ENCODE data around the gene TOLLIP. TPM values are rescaled to one million over a fixed set of nuclear protein-coding genes. Genes with fewer than 3 reads are reported as not detected.

Gene TOLLIP
- total RNA-seq, 4 donors from 2014 or later: 53.0 to 106 (median 63.6) TPM

DNA sequence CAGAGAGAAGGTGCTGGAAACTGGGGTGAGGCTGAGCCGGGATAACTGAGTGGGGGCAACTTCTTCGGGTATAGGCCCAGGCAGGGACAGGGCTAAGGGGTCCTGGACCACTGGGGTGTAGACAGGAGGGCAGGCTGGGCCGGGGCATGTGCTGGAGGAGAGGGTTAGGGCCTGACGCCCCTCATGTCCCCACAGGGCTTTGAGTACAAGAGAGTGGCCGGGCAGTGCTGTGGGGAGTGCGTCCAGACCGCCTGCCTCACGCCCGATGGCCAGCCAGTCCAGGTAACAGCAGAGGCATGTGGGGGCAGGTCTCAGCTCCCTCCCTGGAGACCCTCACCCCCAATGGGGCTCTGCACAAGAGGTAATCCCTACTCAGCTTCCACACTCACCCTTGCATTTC lies 49.9 kb downstream of the TOLLIP start:
- no peak overlapping the region for H3K4me3 ChIP-seq
- DNase-seq: no peak
- intact Hi-C loops (cut with DNase I): no loop called here
- no peaks in the 10 kb centered on the region for H3K9me3 ChIP-seq
- TF ChIP-seq CTCF (IDR thresholded peaks at IDR 0.05) (no peak), POLR2A (IDR thresholded peaks at IDR 0.05) (no peak)
- peaks cover 15 to 20% (median 19%) of the 10 kb centered on the region in 3 donors for H3K4me1 ChIP-seq
- no peak overlapping the region for H3K27ac ChIP-seq
- WGBS, 2 donors: 69 to 82% methylated on average over 5 of the region's 9 CpGs
- H3K36me3 ChIP-seq: no peaks in the 10 kb centered on the region
- peaks cover 0 to 9% (median 0%) of the 10 kb centered on the region in 4 donors for H3K27me3 ChIP-seq

DNA sequence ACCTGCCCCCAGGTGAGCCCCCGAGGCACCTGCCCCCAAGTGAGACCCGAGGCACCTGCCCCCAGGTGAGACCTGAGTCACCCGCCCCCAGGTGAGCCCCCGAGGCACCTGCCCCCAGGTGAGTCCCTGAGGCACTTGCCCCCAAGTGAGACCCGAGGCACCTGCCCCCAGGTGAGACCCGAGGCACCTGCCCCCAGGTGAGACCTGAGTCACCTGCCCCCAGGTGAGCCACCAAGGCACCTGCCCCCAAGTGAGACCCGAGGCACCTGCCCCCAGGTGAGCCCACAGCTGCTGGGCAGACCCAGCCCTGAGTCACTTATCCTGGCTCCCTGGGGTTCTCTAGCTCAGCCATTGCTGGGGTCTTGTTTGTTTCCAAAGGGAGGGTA lies 50.4 kb downstream of the TOLLIP start:
- intact Hi-C loops (cut with DNase I): no loop called here

DNA sequence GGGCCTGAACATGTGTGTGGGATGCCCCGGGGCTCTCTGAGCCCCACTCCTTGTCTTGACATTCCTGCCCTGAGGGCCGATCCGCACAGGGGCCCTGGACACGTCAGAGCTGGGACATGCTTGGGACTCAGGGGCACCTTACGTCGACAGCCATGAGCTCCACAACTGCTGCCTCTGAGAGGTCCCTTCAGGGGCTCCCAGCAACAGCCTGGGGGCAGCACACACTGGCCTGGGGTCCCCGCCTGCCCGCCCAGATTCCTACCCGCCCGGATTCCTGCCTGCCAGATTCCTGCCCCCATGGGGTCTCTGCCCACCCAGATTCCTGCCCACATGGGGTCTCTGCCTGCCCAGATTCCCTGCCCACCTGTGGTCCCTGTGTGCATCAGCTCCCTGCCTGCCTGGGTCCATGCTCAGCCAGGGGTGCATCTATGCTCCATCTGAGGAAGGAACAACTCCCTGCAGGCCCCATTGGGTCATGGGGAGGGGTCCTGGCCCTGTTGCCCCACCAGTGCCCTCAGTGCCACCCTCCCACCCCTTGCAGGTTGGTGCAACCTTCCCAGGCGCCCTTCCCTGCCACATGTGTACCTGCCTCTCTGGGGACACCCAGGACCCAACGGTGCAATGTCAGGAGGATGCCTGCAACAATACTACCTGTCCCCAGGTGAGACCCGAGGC lies 50.9 kb downstream of the TOLLIP start:
- no peak for TF ChIP-seq CTCF (IDR thresholded peaks at IDR 0.05)
- TF ChIP-seq POLR2A (IDR thresholded peaks at IDR 0.05): no peak
- 50 to 82% methylated on average over 2 to 3 of the region's 13 CpGs for WGBS, 2 donors

More for the DNA sequence above, 50.4 kb downstream of the TOLLIP start:
- Histone ChIP-seq H3K27ac (no peak overlapping the region), H3K36me3 (no peaks in the 10 kb centered on the region), H3K4me1 (peaks cover 15 to 20% (median 19%) of the 10 kb centered on the region in 3 donors), H3K4me3 (no peak overlapping the region), H3K27me3 (peaks cover 0 to 9% (median 0%) of the 10 kb centered on the region in 4 donors), H3K9me3 (no peaks in the 10 kb centered on the region)
- 83% methylated on average over 1 of the region's 7 CpGs; no CpG with 5 or more reads in 1 of the 2 donors for WGBS, 2 donors
- DNase-seq: no peak
- no peak for TF ChIP-seq CTCF (IDR thresholded peaks at IDR 0.05)
- no peak for TF ChIP-seq POLR2A (IDR thresholded peaks at IDR 0.05)

GRCh38 chr11:1257916-1258315 lies 51.5 kb downstream of the TOLLIP start:
- Histone ChIP-seq H3K9me3 (no peaks in the 10 kb centered on the region), H3K36me3 (no peaks in the 10 kb centered on the region), H3K27ac (no peak overlapping the region), H3K4me3 (no peak overlapping the region), H3K4me1 (peaks cover 11 to 15% (median 13%) of the 10 kb centered on the region in 3 donors), H3K27me3 (peaks cover 0 to 9% (median 0%) of the 10 kb centered on the region in 4 donors)
- TF ChIP-seq POLR2A (IDR thresholded peaks at IDR 0.05) (no peak), CTCF (IDR thresholded peaks at IDR 0.05) (no peak)
- WGBS, 2 donors: 66 to 67% methylated on average over 4 to 6 of the region's 16 CpGs
- intact Hi-C loops (cut with DNase I): no loop called here
- DNase-seq: no peak

More for the DNA sequence above, 50.9 kb downstream of the TOLLIP start:
- DNase-seq: no peak
- peaks cover 0 to 9% (median 0%) of the 10 kb centered on the region in 4 donors for H3K27me3 ChIP-seq
- no peaks in the 10 kb centered on the region for H3K9me3 ChIP-seq
- intact Hi-C loops (cut with DNase I): no loop called here
- peaks cover 15 to 20% (median 19%) of the 10 kb centered on the region in 3 donors for H3K4me1 ChIP-seq
- no peaks in the 10 kb centered on the region for H3K36me3 ChIP-seq
- no peak overlapping the region for H3K4me3 ChIP-seq
- H3K27ac ChIP-seq: no peak overlapping the region

DNA sequence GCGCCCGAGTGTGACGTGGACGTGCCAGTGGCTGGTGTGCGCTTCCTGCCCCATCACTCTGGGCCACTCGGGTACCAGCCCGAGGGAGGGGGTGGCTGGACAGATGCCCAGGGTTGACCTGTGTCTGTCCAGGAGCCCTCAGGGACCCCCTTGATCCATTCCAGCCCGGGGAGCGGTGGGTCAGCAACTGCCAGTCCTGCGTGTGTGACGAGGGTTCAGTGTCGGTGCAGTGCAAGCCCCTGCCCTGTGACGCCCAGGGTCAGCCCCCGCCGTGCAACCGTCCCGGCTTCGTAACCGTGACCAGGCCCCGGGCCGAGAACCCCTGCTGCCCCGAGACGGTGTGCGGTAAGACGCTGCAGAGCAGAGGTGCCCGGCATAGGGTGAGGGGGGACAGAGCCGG lies 52.1 kb downstream of the TOLLIP start:
- Histone ChIP-seq H3K4me3 (no peak overlapping the region), H3K36me3 (no peaks in the 10 kb centered on the region), H3K27ac (no peak overlapping the region), H3K4me1 (peaks cover 7 to 9% (median 9%) of the 10 kb centered on the region in 3 donors), H3K9me3 (no peaks in the 10 kb centered on the region), H3K27me3 (peaks cover 0 to 9% (median 0%) of the 10 kb centered on the region in 4 donors)
- WGBS, 2 donors: 62 to 74% methylated on average over 2 to 3 of the region's 27 CpGs
- no peak for TF ChIP-seq POLR2A (IDR thresholded peaks at IDR 0.05)
- TF ChIP-seq CTCF (IDR thresholded peaks at IDR 0.05): no peak
- intact Hi-C loops (cut with DNase I): no loop called here
- DNase-seq: no peak

All from esophagus squamous epithelium (tissue), 5 donors.